ENCODE data around the gene SH3PXD2A.

DNA sequence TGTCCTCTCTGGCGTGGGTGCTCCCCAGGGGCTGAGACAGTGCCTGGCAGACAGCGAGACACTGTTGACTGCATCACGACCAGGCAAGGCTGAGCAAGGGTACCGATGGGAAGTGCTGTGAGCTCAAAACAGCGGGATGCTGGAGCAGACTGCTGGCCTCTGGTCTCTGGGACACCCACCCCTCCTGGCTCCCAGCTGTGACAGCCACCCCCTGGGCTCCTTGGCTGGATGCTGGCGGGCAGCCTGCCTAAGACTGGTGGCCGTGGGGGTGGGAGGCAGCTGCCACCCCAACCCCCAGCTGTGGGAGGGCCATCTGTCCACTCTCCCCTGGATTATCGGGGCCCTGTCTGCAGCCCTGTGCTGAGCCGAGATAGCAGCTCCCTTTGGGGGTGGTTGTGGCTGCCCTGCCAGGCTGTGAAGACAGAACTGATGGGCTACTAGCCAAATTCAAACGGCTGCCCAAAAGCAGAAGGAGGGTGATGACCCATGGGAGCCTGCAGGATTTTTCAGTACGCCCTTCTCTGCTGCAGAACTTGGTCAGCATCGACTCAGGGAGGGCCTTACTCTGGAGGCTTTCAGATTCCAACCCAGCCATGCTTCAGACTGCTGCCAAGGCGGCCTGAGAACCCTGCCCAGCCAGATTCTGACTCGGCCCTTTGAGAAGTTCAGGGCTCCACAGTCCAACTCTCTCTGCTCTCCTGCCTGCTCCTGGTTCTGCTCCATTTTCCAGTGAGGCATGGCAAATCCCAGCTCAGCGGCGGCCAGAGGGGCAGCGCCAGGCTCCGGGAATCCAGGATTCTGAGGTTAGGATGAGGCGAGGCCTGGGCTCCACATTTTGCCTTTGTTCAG lies 236.6 kb downstream of the SH3PXD2A start:
- TF ChIP-seq, protein P1, sequence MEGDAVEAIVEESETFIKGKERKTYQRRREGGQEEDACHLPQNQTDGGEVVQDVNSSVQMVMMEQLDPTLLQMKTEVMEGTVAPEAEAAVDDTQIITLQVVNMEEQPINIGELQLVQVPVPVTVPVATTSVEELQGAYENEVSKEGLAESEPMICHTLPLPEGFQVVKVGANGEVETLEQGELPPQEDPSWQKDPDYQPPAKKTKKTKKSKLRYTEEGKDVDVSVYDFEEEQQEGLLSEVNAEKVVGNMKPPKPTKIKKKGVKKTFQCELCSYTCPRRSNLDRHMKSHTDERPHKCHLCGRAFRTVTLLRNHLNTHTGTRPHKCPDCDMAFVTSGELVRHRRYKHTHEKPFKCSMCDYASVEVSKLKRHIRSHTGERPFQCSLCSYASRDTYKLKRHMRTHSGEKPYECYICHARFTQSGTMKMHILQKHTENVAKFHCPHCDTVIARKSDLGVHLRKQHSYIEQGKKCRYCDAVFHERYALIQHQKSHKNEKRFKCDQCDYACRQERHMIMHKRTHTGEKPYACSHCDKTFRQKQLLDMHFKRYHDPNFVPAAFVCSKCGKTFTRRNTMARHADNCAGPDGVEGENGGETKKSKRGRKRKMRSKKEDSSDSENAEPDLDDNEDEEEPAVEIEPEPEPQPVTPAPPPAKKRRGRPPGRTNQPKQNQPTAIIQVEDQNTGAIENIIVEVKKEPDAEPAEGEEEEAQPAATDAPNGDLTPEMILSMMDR (IDR thresholded peaks at IDR 0.05 in 4 of 5, conservative IDR thresholded peaks at IDR 0.05 in 1 of 5), result no peak
- no peak for TF ChIP-seq POLR2A (IDR thresholded peaks at IDR 0.05)

Measured in gastrocnemius medialis (tissue), 4 donors.